SK-N-SH treated with all-trans-retinoic acid at 6 μM for 48 hours (cell line): Measurements from ENCODE around the gene TUBB4B.

Source experiments
- ATAC-seq: fragments of 200-7000 bp; cut with Tn5 transposase; 3 replicates; pipeline ENCODE4 v1.9.1; 2020; ENCODE audit warnings: mild to moderate bottlenecking, moderate library complexity
- ARNTL ChIP-seq: fragments of 450-650 bp; formaldehyde crosslinking; IDR thresholded peaks from 2 replicates; pipeline ENCODE4 v1.5.0; 2020; ENCODE audit warnings: low read depth, mild to moderate bottlenecking, moderate library complexity, borderline replicate concordance
- BACH2 ChIP-seq: fragments of 250-450 bp; sonication (Bioruptor Pico); IDR thresholded peaks from 2 replicates; pipeline ENCODE4 v1.9.0; 2021; ENCODE audit warnings: mild to moderate bottlenecking, borderline replicate concordance
- CSDC2 ChIP-seq: fragments of 250-450 bp; sonication (Bioruptor Pico); IDR thresholded peaks from 2 replicates; pipeline ENCODE4 v1.5.0; 2020; ENCODE audit warnings: mild to moderate bottlenecking, moderate library complexity
- GLIS3 ChIP-seq: fragments of 250-450 bp; sonication (Bioruptor Pico); IDR thresholded peaks from 2 replicates; pipeline ENCODE4 v1.5.0; 2020; ENCODE audit warnings: mild to moderate bottlenecking, moderate library complexity
- OSR1 ChIP-seq: fragments of 250-450 bp; sonication (Bioruptor Pico); IDR thresholded peaks from 2 replicates; pipeline ENCODE4 v1.8.0; 2022; ENCODE audit warnings: moderate library complexity, mild to moderate bottlenecking, inconsistent platforms
- RARB ChIP-seq: fragments of 250-450 bp; sonication (Bioruptor Pico); IDR thresholded peaks from 2 replicates; pipeline ENCODE4 v1.8.0; 2021; ENCODE audit warnings: mild to moderate bottlenecking, moderate library complexity
- SNAI2 ChIP-seq: fragments of 250-450 bp; sonication (Bioruptor Pico); IDR thresholded peaks from 2 replicates; pipeline ENCODE4 v1.5.0; 2020; ENCODE audit warnings: mild to moderate bottlenecking, moderate library complexity
- TCF4 ChIP-seq: fragments of 250-450 bp; sonication (Bioruptor Pico); IDR thresholded peaks from 2 replicates; pipeline ENCODE4 v1.8.0; 2021; ENCODE audit warnings: mild to moderate bottlenecking, moderate library complexity, borderline replicate concordance
- TOX ChIP-seq: fragments of 250-450 bp; sonication (Bioruptor Pico); IDR thresholded peaks from 2 replicates; pipeline ENCODE4 v1.8.0; 2021; ENCODE audit warnings: mild to moderate bottlenecking, moderate library complexity, borderline replicate concordance
- ZC3H10 ChIP-seq: fragments of 250-450 bp; sonication (Bioruptor Pico); IDR thresholded peaks from 2 replicates; pipeline ENCODE4 v1.5.1; 2021; ENCODE audit warnings: mild to moderate bottlenecking, moderate library complexity
- ZFP3 ChIP-seq: fragments of 250-450 bp; sonication (Bioruptor Pico); IDR thresholded peaks from 2 replicates; pipeline ENCODE4 v1.5.0; 2020; ENCODE audit warnings: mild to moderate bottlenecking, moderate library complexity
- ZFP30 ChIP-seq: fragments of 450-650 bp; formaldehyde crosslinking; IDR thresholded peaks from 2 replicates; pipeline ENCODE4 v1.5.0; 2022; ENCODE audit warnings: mild to moderate bottlenecking, moderate library complexity
- ZNF70 ChIP-seq: fragments of 450-650 bp; formaldehyde crosslinking; IDR thresholded peaks from 2 replicates; pipeline ENCODE4 v1.5.0; 2020; ENCODE audit warnings: mild to moderate bottlenecking, moderate library complexity
- ZNF8 ChIP-seq: fragments of 450-650 bp; formaldehyde crosslinking; IDR thresholded peaks from 2 replicates; pipeline ENCODE4 v1.5.0; 2020; ENCODE audit warnings: mild to moderate bottlenecking, moderate library complexity
- TF ChIP-seq, protein P1 (sequence below): fragments of 250-450 bp; sonication (Bioruptor Pico); IDR thresholded peaks from 2 replicates; pipeline ENCODE4 v1.8.0; 2021; ENCODE audit warnings: low read depth, mild to moderate bottlenecking, moderate library complexity, borderline replicate concordance
- TF ChIP-seq, protein P2 (sequence below): fragments of 250-450 bp; sonication (Bioruptor Pico); IDR thresholded peaks from 2 replicates; pipeline ENCODE4 v1.8.0; 2020; ENCODE audit warnings: mild to moderate bottlenecking, moderate library complexity, borderline replicate concordance
- TF ChIP-seq, protein P3 (sequence below): fragments of 250-450 bp; sonication (Bioruptor Pico); IDR thresholded peaks from 2 replicates; pipeline ENCODE4 v1.5.0; 2020; ENCODE audit warnings: mild to moderate bottlenecking, moderate library complexity
- TF ChIP-seq, protein P4 (sequence below): fragments of 250-450 bp; sonication (Bioruptor Pico); IDR thresholded peaks from 2 replicates; pipeline ENCODE4 v1.5.1; 2021; ENCODE audit warnings: mild to moderate bottlenecking, moderate library complexity
- TF ChIP-seq, protein P5 (sequence below): fragments of 250-450 bp; sonication (Bioruptor Pico); IDR thresholded peaks from 2 replicates; pipeline ENCODE4 v1.5.1; 2020; ENCODE audit warnings: low read depth, mild to moderate bottlenecking, moderate library complexity

TUBB4B gene

DNA sequence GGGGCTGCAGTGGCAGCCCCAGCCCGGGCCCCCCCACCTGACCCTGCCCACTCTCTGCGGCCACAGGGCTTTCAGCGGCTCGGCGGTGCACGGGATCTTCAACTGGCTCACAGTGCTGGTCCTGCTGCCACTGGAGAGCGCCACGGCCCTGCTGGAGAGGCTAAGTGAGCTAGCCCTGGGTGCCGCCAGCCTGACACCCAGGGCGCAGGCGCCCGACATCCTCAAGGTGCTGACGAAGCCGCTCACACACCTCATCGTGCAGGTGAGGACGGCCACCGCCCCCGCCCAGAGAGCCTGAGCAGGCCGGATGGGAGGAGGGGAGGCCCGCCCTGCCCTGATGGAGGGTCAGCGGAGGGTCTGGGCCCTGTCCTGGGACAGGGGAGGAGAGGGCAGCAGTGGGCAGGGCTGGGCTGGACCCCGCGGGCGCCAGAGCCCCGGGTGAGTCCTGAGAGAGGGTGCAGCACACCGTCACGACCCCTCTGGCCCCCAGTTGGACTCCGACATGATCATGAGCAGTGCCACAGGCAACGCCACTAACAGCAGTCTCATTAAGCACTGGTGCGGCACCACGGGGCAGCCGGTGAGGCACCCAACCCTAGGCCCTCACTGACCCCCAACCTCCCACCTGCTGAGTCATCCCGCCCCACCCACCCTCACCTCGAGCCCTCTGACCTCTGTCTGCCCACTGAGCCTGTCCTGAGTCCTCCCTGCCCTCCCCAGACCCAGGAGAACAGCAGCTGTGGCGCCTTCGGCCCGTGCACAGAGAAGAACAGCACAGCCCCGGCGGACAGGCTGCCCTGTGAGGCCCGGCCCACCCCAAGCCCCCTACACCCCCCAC is 7.7 kb upstream of the TUBB4B start (continued):
- TF ChIP-seq, protein P1, sequence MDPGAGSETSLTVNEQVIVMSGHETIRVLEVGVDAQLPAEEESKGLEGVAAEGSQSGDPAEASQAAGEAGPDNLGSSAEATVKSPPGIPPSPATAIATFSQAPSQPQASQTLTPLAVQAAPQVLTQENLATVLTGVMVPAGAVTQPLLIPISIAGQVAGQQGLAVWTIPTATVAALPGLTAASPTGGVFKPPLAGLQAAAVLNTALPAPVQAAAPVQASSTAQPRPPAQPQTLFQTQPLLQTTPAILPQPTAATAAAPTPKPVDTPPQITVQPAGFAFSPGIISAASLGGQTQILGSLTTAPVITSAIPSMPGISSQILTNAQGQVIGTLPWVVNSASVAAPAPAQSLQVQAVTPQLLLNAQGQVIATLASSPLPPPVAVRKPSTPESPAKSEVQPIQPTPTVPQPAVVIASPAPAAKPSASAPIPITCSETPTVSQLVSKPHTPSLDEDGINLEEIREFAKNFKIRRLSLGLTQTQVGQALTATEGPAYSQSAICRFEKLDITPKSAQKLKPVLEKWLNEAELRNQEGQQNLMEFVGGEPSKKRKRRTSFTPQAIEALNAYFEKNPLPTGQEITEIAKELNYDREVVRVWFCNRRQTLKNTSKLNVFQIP (CRISPR knock-in tag) = no peak
- TF ChIP-seq GLIS3 (CRISPR knock-in tag) = no peak

DNA sequence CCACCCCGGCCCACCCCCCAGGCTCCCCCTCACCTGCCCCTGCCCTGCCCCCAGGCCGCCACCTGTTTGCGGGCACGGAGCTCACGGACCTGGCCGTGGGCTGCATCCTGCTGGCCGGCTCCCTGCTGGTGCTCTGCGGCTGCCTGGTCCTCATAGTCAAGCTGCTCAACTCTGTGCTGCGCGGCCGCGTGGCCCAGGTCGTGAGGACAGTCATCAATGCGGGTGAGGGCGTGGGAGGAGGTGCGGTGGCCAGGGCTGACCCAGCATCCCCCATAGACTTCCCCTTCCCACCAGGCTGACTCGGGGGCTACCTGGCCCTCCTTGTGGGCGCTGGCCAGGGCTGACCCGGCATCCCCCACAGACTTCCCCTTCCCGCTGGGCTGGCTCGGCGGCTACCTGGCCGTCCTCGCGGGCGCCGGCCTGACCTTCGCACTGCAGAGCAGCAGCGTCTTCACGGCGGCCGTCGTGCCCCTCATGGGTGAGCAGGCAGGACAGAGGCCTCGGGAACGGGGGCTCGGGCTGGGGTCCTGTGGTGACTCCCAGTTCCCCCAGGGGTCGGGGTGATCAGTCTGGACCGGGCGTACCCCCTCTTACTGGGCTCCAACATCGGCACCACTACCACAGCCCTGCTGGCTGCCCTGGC is 6.9 kb upstream of the TUBB4B start:
- no peak for TF ChIP-seq ZC3H10 (CRISPR knock-in tag)
- TF ChIP-seq TOX (CRISPR knock-in tag) = no peak
- TF ChIP-seq RARB (CRISPR knock-in tag) = no peak
- no peak for TF ChIP-seq ZFP3 (CRISPR knock-in tag)
- TF ChIP-seq, protein P2, sequence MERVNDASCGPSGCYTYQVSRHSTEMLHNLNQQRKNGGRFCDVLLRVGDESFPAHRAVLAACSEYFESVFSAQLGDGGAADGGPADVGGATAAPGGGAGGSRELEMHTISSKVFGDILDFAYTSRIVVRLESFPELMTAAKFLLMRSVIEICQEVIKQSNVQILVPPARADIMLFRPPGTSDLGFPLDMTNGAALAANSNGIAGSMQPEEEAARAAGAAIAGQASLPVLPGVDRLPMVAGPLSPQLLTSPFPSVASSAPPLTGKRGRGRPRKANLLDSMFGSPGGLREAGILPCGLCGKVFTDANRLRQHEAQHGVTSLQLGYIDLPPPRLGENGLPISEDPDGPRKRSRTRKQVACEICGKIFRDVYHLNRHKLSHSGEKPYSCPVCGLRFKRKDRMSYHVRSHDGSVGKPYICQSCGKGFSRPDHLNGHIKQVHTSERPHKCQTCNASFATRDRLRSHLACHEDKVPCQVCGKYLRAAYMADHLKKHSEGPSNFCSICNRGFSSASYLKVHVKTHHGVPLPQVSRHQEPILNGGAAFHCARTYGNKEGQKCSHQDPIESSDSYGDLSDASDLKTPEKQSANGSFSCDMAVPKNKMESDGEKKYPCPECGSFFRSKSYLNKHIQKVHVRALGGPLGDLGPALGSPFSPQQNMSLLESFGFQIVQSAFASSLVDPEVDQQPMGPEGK = no peak
- TF ChIP-seq, protein P1 (CRISPR knock-in tag) = no peak
- TF ChIP-seq, protein P3, sequence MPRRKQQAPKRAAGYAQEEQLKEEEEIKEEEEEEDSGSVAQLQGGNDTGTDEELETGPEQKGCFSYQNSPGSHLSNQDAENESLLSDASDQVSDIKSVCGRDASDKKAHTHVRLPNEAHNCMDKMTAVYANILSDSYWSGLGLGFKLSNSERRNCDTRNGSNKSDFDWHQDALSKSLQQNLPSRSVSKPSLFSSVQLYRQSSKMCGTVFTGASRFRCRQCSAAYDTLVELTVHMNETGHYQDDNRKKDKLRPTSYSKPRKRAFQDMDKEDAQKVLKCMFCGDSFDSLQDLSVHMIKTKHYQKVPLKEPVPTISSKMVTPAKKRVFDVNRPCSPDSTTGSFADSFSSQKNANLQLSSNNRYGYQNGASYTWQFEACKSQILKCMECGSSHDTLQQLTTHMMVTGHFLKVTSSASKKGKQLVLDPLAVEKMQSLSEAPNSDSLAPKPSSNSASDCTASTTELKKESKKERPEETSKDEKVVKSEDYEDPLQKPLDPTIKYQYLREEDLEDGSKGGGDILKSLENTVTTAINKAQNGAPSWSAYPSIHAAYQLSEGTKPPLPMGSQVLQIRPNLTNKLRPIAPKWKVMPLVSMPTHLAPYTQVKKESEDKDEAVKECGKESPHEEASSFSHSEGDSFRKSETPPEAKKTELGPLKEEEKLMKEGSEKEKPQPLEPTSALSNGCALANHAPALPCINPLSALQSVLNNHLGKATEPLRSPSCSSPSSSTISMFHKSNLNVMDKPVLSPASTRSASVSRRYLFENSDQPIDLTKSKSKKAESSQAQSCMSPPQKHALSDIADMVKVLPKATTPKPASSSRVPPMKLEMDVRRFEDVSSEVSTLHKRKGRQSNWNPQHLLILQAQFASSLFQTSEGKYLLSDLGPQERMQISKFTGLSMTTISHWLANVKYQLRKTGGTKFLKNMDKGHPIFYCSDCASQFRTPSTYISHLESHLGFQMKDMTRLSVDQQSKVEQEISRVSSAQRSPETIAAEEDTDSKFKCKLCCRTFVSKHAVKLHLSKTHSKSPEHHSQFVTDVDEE = no peak
- no peak for TF ChIP-seq ZNF70 (CRISPR knock-in tag)
- TF ChIP-seq GLIS3 (CRISPR knock-in tag) = no peak
- TF ChIP-seq ZNF8 = no peak
- no peak for TF ChIP-seq CSDC2 (CRISPR knock-in tag)
- TF ChIP-seq, protein P4, sequence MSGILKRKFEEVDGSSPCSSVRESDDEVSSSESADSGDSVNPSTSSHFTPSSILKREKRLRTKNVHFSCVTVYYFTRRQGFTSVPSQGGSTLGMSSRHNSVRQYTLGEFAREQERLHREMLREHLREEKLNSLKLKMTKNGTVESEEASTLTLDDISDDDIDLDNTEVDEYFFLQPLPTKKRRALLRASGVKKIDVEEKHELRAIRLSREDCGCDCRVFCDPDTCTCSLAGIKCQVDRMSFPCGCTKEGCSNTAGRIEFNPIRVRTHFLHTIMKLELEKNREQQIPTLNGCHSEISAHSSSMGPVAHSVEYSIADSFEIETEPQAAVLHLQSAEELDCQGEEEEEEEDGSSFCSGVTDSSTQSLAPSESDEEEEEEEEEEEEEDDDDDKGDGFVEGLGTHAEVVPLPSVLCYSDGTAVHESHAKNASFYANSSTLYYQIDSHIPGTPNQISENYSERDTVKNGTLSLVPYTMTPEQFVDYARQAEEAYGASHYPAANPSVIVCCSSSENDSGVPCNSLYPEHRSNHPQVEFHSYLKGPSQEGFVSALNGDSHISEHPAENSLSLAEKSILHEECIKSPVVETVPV (CRISPR knock-in tag) = no peak
- no peak for TF ChIP-seq OSR1 (CRISPR knock-in tag)
- no peak for TF ChIP-seq ARNTL (CRISPR knock-in tag)
- TF ChIP-seq, protein P5, sequence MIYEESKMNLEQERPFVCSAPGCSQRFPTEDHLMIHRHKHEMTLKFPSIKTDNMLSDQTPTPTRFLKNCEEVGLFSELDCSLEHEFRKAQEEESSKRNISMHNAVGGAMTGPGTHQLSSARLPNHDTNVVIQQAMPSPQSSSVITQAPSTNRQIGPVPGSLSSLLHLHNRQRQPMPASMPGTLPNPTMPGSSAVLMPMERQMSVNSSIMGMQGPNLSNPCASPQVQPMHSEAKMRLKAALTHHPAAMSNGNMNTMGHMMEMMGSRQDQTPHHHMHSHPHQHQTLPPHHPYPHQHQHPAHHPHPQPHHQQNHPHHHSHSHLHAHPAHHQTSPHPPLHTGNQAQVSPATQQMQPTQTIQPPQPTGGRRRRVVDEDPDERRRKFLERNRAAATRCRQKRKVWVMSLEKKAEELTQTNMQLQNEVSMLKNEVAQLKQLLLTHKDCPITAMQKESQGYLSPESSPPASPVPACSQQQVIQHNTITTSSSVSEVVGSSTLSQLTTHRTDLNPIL (CRISPR knock-in tag) = no peak
- TF ChIP-seq TCF4 (CRISPR knock-in tag) = no peak
- TF ChIP-seq SNAI2 (CRISPR knock-in tag) = no peak
- TF ChIP-seq ZFP30 = no peak
- TF ChIP-seq BACH2 (CRISPR knock-in tag) = no peak
- ATAC-seq = no peak
